DMS153 treated with DMSO at 0.1 percent for 48 hours (cell line): ENCODE measurements around the gene RPS19.

Experiments used
- DNase-seq: peaks from one replicate; lab custom pipeline; 2025; ENCODE audit not compliant: unreplicated experiment; lab: John Stamatoyannopoulos, UW

Gene RPS19

DNA sequence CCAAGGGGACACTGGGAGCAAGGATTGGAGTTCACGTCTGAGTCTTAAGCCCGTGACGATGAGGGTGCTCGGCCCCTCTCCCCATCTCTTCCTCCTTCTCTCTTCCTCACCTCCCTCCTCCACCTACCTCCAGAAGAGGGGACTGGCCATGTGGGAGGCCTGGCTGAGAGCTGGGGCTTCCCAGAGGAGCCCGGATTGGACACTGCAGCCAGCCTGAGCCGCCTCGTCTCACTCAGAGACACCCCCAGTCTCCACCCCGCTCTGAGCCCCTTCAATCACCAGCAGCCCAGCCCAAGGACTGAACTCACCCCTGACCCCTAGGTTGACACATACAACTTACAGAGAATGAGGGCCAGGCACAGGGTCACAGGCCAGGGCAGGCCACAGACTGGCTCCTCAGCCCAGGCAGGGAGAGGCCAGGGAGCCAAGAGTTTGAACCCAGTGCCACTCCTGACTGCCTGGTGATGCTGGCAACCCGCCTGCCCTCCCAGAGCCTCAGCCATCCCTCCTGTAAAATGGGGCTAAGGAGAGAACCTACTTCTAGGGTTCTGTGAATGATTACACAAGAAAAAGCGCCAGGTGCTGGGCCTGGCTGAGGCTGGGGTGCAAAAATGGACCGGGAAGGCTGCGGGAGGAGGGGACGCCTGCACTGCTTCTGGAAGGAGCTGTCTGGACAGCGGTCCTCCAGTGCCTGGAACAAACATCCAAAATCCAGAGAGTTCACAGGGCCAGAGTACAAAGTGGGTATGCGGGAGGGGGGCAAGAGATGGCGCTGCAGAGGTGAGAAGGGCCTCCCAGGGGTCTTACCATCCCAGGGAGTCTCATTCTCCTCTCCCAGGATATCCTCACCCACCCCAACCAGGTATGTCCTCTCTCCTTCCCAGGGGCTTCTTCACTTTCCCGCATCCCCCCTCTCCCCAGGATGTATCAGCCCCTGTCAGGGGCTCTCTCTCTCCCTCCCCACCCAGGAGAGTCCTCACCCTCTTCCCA, 18.2 kb downstream of the RPS19 start:
- no peak for DNase-seq

GRCh38 chr19:41879080-41879479, 19.0 kb downstream of the RPS19 start:
- DNase-seq: no peak

DNA sequence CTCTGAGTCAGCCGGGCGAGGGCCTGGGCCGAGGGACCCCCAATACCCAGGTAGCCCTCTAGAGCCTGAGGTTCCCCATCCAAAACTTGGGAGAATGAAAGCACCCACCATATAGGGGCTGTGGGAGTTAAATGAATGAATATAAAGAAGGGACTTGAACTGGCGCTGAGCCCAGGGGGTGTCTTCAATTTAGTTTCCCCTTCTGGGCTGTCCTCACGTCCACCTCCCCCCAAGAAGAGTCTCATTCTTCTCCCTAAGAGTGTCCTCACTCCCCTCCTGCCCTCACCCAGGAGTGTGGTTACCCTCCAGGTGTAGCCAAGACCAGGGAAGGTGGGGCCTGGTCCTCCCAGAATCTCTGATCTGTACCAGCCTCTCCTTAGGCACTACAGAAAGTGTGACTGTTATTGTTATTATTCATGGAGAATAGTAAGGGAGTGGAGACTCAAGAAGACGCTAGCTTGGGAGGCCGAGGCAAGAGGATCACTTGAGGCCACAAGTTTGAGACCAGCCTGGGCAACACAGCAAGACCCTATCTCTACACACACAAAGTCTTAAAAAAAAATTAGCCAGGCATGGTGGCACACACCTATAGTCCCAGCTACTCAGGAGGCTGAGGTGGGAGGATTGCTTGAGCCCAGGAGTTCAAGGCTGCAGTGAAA, 19.7 kb downstream of the RPS19 start:
- no peak for DNase-seq

DNA sequence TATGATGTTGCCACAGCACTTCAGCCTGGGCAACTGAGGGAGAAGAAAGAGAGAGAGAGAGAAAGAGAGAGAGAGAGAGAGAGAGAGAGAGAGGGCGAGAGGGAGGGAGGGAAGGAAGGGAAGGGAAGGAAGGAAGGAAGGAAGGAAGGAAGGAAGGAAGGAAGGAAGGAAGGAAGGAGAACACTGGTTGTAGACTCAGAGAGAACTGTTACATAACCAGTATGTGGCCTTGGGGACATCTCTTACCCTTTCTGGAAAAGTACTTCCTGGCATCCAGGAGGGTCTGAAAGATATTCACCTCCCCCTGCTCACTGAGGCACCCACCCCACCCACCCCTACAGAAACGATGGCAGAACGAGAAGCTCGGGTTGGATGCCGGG, 20.3 kb downstream of the RPS19 start:
- no peak for DNase-seq

- peak; percentile 39 for DNase-seq
Observed at GRCh38 chr19:41882568-41883462, 22.8 kb downstream of the RPS19 start, which contains the start of gene ARHGEF1. TSS of gene ARHGEF1 (plus strand) at chr19:41883184. CDS start at chr19:41888083, 4,899 bp downstream.

DNA sequence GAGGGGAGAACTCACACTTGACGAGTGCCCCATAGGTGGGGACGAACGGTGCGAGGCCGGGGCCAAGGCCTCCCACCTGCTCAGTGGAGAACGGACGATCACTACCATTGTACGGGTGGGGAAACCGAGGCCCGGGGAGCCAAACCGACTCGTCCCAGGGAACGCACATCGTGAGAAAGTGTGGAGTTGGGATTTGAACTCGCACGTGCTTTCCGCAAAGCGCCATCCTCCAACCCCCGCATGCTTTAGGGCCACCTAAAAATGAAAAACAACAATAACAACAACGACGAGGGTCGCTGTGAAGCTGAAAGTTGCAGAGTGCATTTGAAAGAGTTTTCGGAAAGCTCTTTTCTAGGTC, 23.4 kb downstream of the RPS19 start:
- DNase-seq: no peak

GRCh38 chr19:41883821-41884733, 24.0 kb downstream of the RPS19 start:
- DNase-seq: peak; percentile 92

DNA sequence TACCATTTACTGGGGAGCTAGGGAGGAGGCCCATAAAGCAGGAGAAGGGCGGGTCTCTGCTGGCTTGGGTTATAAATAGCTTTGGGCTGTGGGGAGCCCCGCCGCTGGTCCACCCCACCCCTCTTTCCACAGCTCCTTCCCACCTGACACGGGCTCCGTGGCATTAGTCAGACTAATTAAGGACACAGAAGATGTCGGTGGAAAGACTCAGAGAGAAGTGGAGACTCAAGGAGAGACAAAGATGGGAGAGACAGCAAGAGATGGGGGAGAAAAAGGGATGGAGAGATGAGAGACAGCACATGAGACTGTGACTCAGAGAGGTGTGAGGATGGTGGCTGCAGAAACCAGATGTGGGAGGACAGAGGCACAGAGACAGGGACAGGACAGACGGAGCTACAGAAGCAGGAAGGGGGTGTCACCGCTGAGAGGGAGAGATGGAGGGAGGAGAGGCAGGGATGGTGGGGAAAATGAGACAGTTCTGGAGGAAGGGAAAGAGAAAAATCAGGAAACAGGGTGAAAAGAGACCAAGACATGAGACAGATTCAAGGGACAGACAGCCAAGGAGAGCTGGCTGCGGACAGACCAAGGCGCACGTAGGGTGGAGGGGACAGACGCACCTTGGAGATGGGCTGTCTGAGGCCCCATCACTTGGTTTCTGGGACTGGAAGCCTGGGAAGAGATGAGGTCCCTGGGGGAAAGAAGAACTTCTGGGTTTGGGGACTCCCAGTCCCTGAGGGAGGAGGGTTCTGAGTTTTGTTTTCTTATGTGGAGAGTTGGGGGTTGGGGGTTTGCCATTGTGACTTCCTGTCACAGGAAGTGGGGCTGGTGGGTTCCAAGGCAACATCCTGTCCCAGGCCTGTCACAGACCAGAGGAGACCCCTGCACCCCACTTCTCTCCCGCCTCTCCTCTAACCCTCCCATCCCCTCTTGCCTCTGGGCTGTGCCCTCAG, 27.0 kb downstream of the RPS19 start:
- no peak for DNase-seq

DNA sequence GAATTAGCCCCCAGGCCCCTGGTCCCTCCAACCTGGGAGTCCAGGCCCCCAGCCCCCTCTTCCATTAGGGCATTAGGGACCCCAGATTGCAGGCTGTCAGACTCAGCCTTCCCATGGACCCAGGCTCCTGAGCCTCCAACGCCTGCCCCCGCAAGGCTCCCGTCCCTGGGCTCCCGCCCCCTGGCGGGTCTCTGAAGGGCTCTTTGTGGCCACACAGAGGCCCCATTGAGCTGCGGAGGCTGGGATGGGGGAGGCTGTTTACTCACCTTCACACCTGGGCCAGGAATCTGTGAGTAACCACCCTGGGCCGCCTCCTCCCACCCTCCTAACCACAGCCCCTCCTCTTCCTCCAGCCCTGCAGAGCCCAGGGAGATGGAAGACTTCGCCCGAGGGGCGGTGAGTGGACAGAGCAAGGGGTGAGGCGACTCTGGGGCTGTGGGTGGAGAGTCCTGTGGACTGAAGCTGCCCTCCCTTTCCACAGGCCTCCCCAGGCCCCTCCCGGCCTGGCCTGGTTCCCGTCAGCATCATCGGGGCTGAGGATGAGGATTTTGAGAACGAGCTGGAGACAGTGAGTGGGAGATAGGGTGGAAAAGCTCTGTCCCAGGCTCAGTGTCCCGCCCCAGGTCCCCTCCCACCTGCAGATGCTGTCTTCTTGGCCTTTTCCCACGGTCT, 27.8 kb downstream of the RPS19 start:
- peak; percentile 42 for DNase-seq

DNA sequence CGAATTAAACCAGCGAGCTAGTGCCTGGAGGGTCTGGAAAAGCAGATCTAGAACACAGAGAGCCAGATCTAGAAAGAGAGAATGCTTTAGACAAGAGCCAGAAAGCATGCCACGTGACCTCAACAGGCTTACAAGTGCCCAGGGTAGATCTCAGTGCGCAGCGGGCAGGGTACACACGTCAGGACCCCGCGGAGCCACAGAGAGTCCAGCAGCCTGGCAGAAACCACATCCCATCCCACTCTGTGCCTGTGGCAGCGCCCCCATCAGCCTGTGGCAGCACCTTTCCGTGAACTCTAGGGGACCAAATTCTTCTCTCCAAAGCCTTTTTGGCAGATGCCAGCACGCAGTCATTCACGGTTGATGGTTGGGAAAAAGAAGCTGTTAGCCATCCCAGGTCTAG, 28.9 kb downstream of the RPS19 start:
- DNase-seq: no peak

- DNase-seq: no peak
Observed at GRCh38 chr19:41889896-41890295, 29.8 kb downstream of the RPS19 start.

DNA sequence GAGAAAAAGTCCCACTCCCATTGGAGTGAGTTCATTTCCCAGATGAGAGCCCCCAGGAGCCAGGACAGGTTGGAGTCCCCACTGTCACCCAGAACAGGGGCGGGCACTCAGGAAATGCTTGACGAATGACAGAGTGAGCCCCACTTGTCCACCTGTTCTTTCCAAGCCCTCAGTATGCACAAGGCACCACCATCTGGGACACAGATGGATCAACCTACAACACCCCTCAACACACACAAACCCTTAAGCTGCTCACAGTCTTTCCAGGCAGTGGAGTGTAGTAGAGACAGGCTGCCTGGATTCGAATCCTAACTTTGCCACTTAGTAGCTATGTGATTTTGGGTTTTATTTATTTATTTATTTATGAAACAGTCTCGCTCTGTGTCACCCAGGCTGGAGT, 30.9 kb downstream of the RPS19 start:
- no peak for DNase-seq

- DNase-seq: no peak
Observed at GRCh38 chr19:41892173-41892902, 32.3 kb downstream of the RPS19 start.

DNA sequence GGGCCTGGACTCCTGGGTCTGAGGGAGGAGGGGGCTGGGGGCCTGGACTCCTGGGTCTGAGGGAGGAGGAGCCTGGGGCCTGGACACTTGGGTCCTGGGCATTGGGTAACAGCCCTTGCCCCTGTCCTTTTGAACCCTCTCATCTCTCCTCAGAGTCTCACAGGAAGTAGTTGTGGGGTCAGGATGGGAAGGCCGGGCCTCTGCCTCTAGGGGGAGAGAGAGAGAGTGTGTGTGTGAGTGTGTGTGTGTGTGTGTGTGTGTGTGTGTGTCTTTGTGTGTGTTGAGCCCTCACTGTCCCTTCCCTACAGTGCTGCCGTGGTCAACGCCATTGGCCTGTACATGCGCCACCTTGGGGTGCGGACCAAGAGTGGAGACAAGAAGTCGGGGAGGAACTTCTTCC, 33.8 kb downstream of the RPS19 start:
- DNase-seq: no peak

GRCh38 chr19:41894350-41894749, 34.3 kb downstream of the RPS19 start:
- DNase-seq: no peak

GRCh38 chr19:41895745-41896580, 35.9 kb downstream of the RPS19 start:
- DNase-seq: no peak

- no peak for DNase-seq
Observed at GRCh38 chr19:41896581-41896942, 36.5 kb downstream of the RPS19 start.
